ENCODE measurements around the gene ELL. TPM values are rescaled to one million over a fixed set of nuclear protein-coding genes. Genes with fewer than 3 reads are reported as not detected.

ELL gene
- polyA plus RNA-seq, 1 donor from 2014 or later, result 7.2 TPM

DNA sequence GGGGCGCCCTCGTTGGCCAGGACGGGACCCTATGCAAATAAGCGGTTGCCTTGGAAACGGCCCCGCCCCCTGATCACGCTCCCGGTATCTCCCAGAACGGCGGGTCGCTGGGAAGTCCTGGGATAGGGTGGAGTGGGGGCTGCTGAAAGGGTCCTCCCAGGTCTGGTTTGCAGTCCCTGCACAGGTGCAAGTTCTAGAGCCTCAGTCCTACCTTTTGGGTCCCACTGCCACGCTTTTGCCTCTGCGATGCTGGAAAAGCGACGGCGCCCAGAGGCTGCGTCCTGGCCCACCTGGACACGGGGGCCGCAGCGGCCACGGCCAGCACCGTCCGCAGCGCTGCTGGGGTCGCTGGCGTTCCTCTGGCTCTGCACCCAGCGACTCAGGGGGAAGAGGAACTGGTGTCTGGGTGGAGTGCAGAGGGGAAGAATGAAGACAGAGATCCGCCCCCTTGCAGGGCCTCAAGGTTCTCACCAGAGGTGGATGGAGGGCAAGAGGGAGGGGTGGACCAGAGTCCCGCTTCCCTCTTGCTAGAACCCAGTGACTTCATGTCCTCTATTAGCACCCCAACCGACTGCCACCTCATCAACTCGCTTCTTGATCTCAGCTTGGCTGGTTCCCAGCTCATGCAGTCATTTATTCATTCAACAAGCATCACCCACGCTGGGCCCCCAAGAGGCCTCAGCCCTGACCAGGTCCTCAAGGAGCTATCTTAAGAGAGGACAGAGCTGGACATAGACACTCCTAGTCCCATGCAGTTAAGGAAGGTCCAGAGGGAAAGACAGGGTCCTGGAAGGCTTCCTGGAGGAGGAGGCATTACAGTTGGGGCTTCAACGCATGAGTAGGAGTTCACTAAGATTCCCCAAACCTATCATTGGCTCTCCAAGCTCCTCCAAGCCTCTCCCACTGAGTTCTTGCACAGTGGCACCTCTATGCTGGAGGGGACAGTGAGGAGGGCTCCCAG lies 124.3 kb downstream of the ELL start, which contains the start of gene LRRC25:
TSS of gene LRRC25 (minus strand) at position 381 of the 961 bp plus-strand sequence. CDS start 659 bp downstream, outside the sequence.
- Histone ChIP-seq H3K27ac (ENCODE audit: low read length) (no peak within 1 kb of the TSS), H3K4me2 (ENCODE audit: low read length) (no peak within 1 kb of the TSS), H3F3A (ENCODE audit: insufficient read depth, low read length, poor library complexity, severe bottlenecking) (no peaks in the 10 kb centered on the region)

More for the DNA sequence above, 124.3 kb downstream of the ELL start, which contains the start of gene LRRC25:
- Histone ChIP-seq H3K36me3 (ENCODE audit: insufficient read depth, low read length) (no peaks in the 10 kb centered on the region), H4K20me1 (ENCODE audit: insufficient read depth) (no peaks in the 10 kb centered on the region), H3K9ac (ENCODE audit: low read length) (no peak within 1 kb of the TSS), H2AFZ (ENCODE audit: low read depth, low read length) (no peak within 1 kb of the TSS), H3K9me3 (ENCODE audit: low read length) (no peaks in the 10 kb centered on the region), H3K79me2 (replicated peaks; ENCODE audit: insufficient read depth, low read length) (no peaks in the 10 kb centered on the region), H3K27me3 (ENCODE audit: insufficient read depth, low read depth, low read length) (no peaks in the 10 kb centered on the region), H3K4me3 (ENCODE audit: low read length) (no peak within 1 kb of the TSS), H3K9me2 (ENCODE audit: insufficient read depth, low read length) (no peaks in the 10 kb centered on the region)
- no peak for TF ChIP-seq TAF1 (IDR thresholded peaks at IDR 0.05; ENCODE audit: low read depth)
- no peak for TF ChIP-seq EP300 (conservative IDR thresholded peaks at IDR 0.05; ENCODE audit: poor library complexity, severe bottlenecking)
- TF ChIP-seq, protein P1, sequence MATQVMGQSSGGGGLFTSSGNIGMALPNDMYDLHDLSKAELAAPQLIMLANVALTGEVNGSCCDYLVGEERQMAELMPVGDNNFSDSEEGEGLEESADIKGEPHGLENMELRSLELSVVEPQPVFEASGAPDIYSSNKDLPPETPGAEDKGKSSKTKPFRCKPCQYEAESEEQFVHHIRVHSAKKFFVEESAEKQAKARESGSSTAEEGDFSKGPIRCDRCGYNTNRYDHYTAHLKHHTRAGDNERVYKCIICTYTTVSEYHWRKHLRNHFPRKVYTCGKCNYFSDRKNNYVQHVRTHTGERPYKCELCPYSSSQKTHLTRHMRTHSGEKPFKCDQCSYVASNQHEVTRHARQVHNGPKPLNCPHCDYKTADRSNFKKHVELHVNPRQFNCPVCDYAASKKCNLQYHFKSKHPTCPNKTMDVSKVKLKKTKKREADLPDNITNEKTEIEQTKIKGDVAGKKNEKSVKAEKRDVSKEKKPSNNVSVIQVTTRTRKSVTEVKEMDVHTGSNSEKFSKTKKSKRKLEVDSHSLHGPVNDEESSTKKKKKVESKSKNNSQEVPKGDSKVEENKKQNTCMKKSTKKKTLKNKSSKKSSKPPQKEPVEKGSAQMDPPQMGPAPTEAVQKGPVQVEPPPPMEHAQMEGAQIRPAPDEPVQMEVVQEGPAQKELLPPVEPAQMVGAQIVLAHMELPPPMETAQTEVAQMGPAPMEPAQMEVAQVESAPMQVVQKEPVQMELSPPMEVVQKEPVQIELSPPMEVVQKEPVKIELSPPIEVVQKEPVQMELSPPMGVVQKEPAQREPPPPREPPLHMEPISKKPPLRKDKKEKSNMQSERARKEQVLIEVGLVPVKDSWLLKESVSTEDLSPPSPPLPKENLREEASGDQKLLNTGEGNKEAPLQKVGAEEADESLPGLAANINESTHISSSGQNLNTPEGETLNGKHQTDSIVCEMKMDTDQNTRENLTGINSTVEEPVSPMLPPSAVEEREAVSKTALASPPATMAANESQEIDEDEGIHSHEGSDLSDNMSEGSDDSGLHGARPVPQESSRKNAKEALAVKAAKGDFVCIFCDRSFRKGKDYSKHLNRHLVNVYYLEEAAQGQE (IDR thresholded peaks at IDR 0.05; ENCODE audit: borderline replicate concordance), result no peak
- no peak for TF ChIP-seq SMC3 (conservative IDR thresholded peaks at IDR 0.05; ENCODE audit: poor library complexity)
- no peak for TF ChIP-seq MXI1 (conservative IDR thresholded peaks at IDR 0.05; ENCODE audit: poor library complexity, severe bottlenecking)
- no peak for TF ChIP-seq EZH2 (IDR thresholded peaks at IDR 0.05; ENCODE audit: borderline replicate concordance, insufficient read depth, low read length, poor library complexity, severe bottlenecking)
- TF ChIP-seq CTCF (IDR thresholded peaks at IDR 0.05; ENCODE audit: poor library complexity, severe bottlenecking), result no peak
- no peak for TF ChIP-seq POLR2AphosphoS5 (IDR thresholded peaks at IDR 0.05)
- no peak for TF ChIP-seq RAD21 (conservative IDR thresholded peaks at IDR 0.05)
